VCaP (cell line): ENCODE measurements around the gene METTL5.

ENCODE experiments used
- H3K27ac ChIP-seq: fragments of 450-650 bp; 2 replicates; pipeline ENCODE4 v1.5.1; 2017
- CTCF ChIP-seq: fragments of 450-650 bp; conservative IDR thresholded peaks from 2 replicates; pipeline ENCODE4 v1.5.1; 2017; ENCODE audit warnings: mild to moderate bottlenecking, moderate library complexity

Gene METTL5

GRCh38 chr2:169772651-169773050 is 52.1 kb downstream of the METTL5 start:
- TF ChIP-seq CTCF: no peak

GRCh38 chr2:169771612-169772011 is 53.1 kb downstream of the METTL5 start:
- H3K27ac ChIP-seq: no peak overlapping the region
- no peak for TF ChIP-seq CTCF

More at GRCh38 chr2:169772651-169773050, 52.1 kb downstream of the METTL5 start:
- no peak overlapping the region for H3K27ac ChIP-seq

- no peak overlapping the region for H3K27ac ChIP-seq
- no peak for TF ChIP-seq CTCF
These were observed 53.7 kb downstream of the METTL5 start for GRCh38 chr2:169771021-169771420.

GRCh38 chr2:169768262-169768995 is 56.3 kb downstream of the METTL5 start:
- no peak for TF ChIP-seq CTCF
- no peak overlapping the region for H3K27ac ChIP-seq

GRCh38 chr2:169767243-169767888 is 57.3 kb downstream of the METTL5 start:
- no peak overlapping the region for H3K27ac ChIP-seq
- TF ChIP-seq CTCF: peak; percentile 84

GRCh38 chr2:169765523-169765922 is 59.2 kb downstream of the METTL5 start:
- no peak overlapping the region for H3K27ac ChIP-seq
- no peak for TF ChIP-seq CTCF

GRCh38 chr2:169761970-169762292 is 62.8 kb downstream of the METTL5 start:
- TF ChIP-seq CTCF: no peak
- H3K27ac ChIP-seq: no peak overlapping the region
